IMR-90 (cell line): ENCODE results near the gene GMCL1. TPM values are rescaled to one million over a fixed set of nuclear protein-coding genes. Genes with fewer than 3 reads are reported as not detected.

Source experiments
- ATAC-seq: fragments of 200-7000 bp; cut with Tn5 transposase; 2 replicates; pipeline ENCODE4 v1.9.1; 2020; ENCODE audit warnings: low read depth, mild to moderate bottlenecking, moderate library complexity
- BruUV-seq: library from RNA; stranded (reverse); fragments of 400-500 nt; replicated peaks from 2 replicates; lab custom pipeline; 2021; lab: Mats Ljungman, UMichigan
- CTCF ChIA-PET: fragments of 300-600 bp; formaldehyde crosslinking; extraction: SDS; loops from one replicate; lab custom pipeline; 2021; ENCODE audit warnings: antibody characterized with exemption; lab: Yijun Ruan, JAX
- POLR2A ChIA-PET: fragments of 300-600 bp; sonication (Branson Sonifier 250); formaldehyde crosslinking; loops from one replicate; lab custom pipeline; 2022; ENCODE audit warnings: antibody characterized with exemption; ENCODE audit not compliant: unreplicated experiment; lab: Charles Lee
- DNase-seq: peaks from one replicate; pipeline ENCODE4 v3.0.0; 2013
- H2AFZ ChIP-seq: replicated peaks from 2 replicates; pipeline ENCODE3; 2013; ENCODE audit warnings: low read length, mild to moderate bottlenecking; ENCODE audit not compliant: poor library complexity
- H2AK5ac ChIP-seq: 2 replicates; pipeline ENCODE4 v1.6.1; 2013; ENCODE audit warnings: low read depth, low read length, inconsistent platforms
- H2AK9ac ChIP-seq: replicated peaks from 2 replicates; pipeline ENCODE3; 2013; ENCODE audit warnings: mild to moderate bottlenecking, low read depth, low read length, moderate library complexity; ENCODE audit not compliant: poor library complexity
- H2BK120ac ChIP-seq: 2 replicates; pipeline ENCODE4 v1.6.1; 2013; ENCODE audit warnings: low read depth, low read length, inconsistent platforms
- H2BK15ac ChIP-seq: 3 replicates; pipeline ENCODE4 v1.6.1; 2013; ENCODE audit warnings: low read depth, low read length, inconsistent platforms
- H2BK20ac ChIP-seq: 2 replicates; pipeline ENCODE4 v1.6.1; 2013; ENCODE audit warnings: low read depth, mild to moderate bottlenecking, inconsistent platforms, low read length, moderate library complexity
- H2BK5ac ChIP-seq: 2 replicates; pipeline ENCODE4 v1.6.1; 2013; ENCODE audit warnings: mild to moderate bottlenecking, low read depth, low read length, inconsistent platforms; ENCODE audit not compliant: poor library complexity, severe bottlenecking
- H3K14ac ChIP-seq: replicated peaks from 2 replicates; pipeline ENCODE4 v1.6.1; 2013; ENCODE audit warnings: low read depth, low read length, inconsistent platforms
- H3K18ac ChIP-seq: 2 replicates; pipeline ENCODE4 v1.6.1; 2013; ENCODE audit warnings: low read depth, low read length, control low read depth
- H3K23ac ChIP-seq: 2 replicates; pipeline ENCODE4 v1.6.1; 2013; ENCODE audit warnings: low read depth, low read length, inconsistent platforms
- H3K27ac ChIP-seq: 2 replicates; pipeline ENCODE4 v1.5.1; 2013; ENCODE audit warnings: mild to moderate bottlenecking, control low read depth, low read length; ENCODE audit not compliant: insufficient read depth
- H3K27me3 ChIP-seq: 2 replicates; pipeline ENCODE4 v1.6.1; 2013; ENCODE audit warnings: low read length; ENCODE audit not compliant: control insufficient read depth, insufficient read depth
- H3K36me3 ChIP-seq: 2 replicates; pipeline ENCODE4 v1.6.1; 2013; ENCODE audit warnings: low read length, mixed read lengths; ENCODE audit not compliant: control insufficient read depth, insufficient read depth
- H3K4ac ChIP-seq: 2 replicates; pipeline ENCODE4 v1.6.1; 2013; ENCODE audit warnings: low read depth, low read length, inconsistent platforms
- H3K4me1 ChIP-seq: 2 replicates; pipeline ENCODE4 v1.6.1; 2013; ENCODE audit warnings: low read length, mixed read lengths; ENCODE audit not compliant: control insufficient read depth, insufficient read depth
- H3K4me2 ChIP-seq: 2 replicates; pipeline ENCODE4 v1.6.1; 2013; ENCODE audit warnings: low read depth, mild to moderate bottlenecking, control low read depth, low read length, moderate library complexity
- H3K4me3 ChIP-seq: 2 replicates; pipeline ENCODE4 v1.5.1; 2013; ENCODE audit warnings: low read depth, mild to moderate bottlenecking, control low read depth, low read length, moderate library complexity; ENCODE audit not compliant: insufficient read depth
- H3K56ac ChIP-seq: 2 replicates; pipeline ENCODE4 v1.6.1; 2013; ENCODE audit warnings: low read length, inconsistent platforms; ENCODE audit not compliant: insufficient read depth; ENCODE audit errors: extremely low read depth
- H3K79me1 ChIP-seq, 2 experiments: 2 replicates each; pipeline ENCODE4 v1.6.1; 2013; ENCODE audit warnings: low read length in 2 of 2, inconsistent platforms in 1 of 2, low read depth in 1 of 2
- H3K9ac ChIP-seq: 2 replicates; pipeline ENCODE4 v1.6.1; 2013; ENCODE audit warnings: low read depth, low read length, control low read depth
- H3K9me1 ChIP-seq: 2 replicates; pipeline ENCODE4 v1.6.1; 2013; ENCODE audit warnings: low read length, inconsistent platforms; ENCODE audit not compliant: insufficient read depth
- H3K9me3 ChIP-seq: 2 replicates; pipeline ENCODE4 v1.6.1; 2013; ENCODE audit warnings: low read length; ENCODE audit not compliant: control insufficient read depth, insufficient read depth
- H4K20me1 ChIP-seq: 2 replicates; pipeline ENCODE4 v1.6.1; 2013; ENCODE audit warnings: low read length, inconsistent platforms; ENCODE audit not compliant: insufficient read depth
- H4K5ac ChIP-seq: 2 replicates; pipeline ENCODE4 v1.6.1; 2013; ENCODE audit warnings: mild to moderate bottlenecking, low read depth, low read length, control low read depth
- H4K8ac ChIP-seq, 2 experiments: 2 replicates each; pipeline ENCODE4 v1.6.1; 2013; ENCODE audit warnings: low read depth in 2 of 2, low read length in 2 of 2, control low read depth in 1 of 2, inconsistent platforms in 1 of 2
- H4K91ac ChIP-seq: 2 replicates; pipeline ENCODE4 v1.6.1; 2013; ENCODE audit warnings: low read depth, low read length, inconsistent platforms; ENCODE audit not compliant: insufficient read depth
- FOS ChIP-seq: fragments of 150-350 bp; IDR thresholded peaks from 2 replicates; pipeline ENCODE4 v1.6.1; 2016; ENCODE audit warnings: low read depth, low read length
- MAFK ChIP-seq: IDR thresholded peaks from 2 replicates; pipeline ENCODE4 v1.6.1; 2012; ENCODE audit warnings: low read depth, low read length, improper control_type of control experiment
- POLR2A ChIP-seq: IDR thresholded peaks from 2 replicates; pipeline ENCODE4 v1.6.1; 2012; ENCODE audit warnings: mild to moderate bottlenecking, low read depth, low read length
- RFX5 ChIP-seq: IDR thresholded peaks from 2 replicates; pipeline ENCODE4 v1.8.0; 2012; ENCODE audit warnings: low read depth, mild to moderate bottlenecking, low read length, moderate library complexity
- SMC3 ChIP-seq: fragments of 150-350 bp; IDR thresholded peaks from 2 replicates; pipeline ENCODE4 v1.6.1; 2016; ENCODE audit warnings: low read depth, mild to moderate bottlenecking, antibody characterized with exemption, low read length, moderate library complexity
- WGBS, 2 experiments: methylation state at CpG; one replicate each; pipeline versions ENCODE4 v1.1.5 to v1.1.7; 2013; ENCODE audit warnings: missing lambda C conversion rate in 2 of 2; ENCODE audit not compliant: insufficient read length in 1 of 2; ENCODE audit errors: extremely low coverage in 2 of 2; 5-methylcytosine and 5-hydroxymethylcytosine counted together
- dilution Hi-C: fragments of 300-500 bp; cut with HindIII; formaldehyde crosslinking; loops from one replicate; pipeline ENCODE4 v1.14.3; 2018; ENCODE audit warnings: low sequenced_read_pairs; ENCODE audit not compliant: unreplicated experiment
- in situ Hi-C: fragments of 300-500 bp; cut with MboI; formaldehyde crosslinking; loops from 3 replicates; pipeline ENCODE4 v1.14.3; 2019; ENCODE audit warnings: low sequenced_read_pairs, inconsistent platforms, mixed read lengths
- intact Hi-C: fragments of 100-400 bp; cut with micrococcal nuclease; formaldehyde crosslinking; loops from 2 replicates; pipeline ENCODE4 v1.10.0; 2022
- polyA plus RNA-seq, 3 experiments: library from polyadenylated mRNA; depleted of rRNA; stranded (reverse); fragments of >200 nt; gene quantifications; 2 replicates each; pipeline ENCODE4 v1.2.3, GENCODE V29; 2012; ENCODE audit warnings: low replicate concordance in 1 of 3
- total RNA-seq: library from RNA; depleted of rRNA; stranded (reverse); fragments of >200 nt; gene quantifications from 2 replicates; pipeline ENCODE4 v1.2.3, GENCODE V29; 2012
- TF ChIP-seq, protein P1 (sequence below): fragments of 150-350 bp; IDR thresholded peaks from 2 replicates; pipeline ENCODE4 v1.6.1; 2016; ENCODE audit warnings: low read depth, mild to moderate bottlenecking, low read length, moderate library complexity, borderline replicate concordance
- TF ChIP-seq, protein P2 (sequence below): conservative IDR thresholded peaks from 2 replicates; pipeline ENCODE4 v1.5.1; 2012; ENCODE audit warnings: mild to moderate bottlenecking, low read depth, low read length, improper control_type of control experiment

Gene GMCL1
- total and polyA plus RNA-seq, 2 of the 4 experiments (the other 2 are of a cell fraction) = 2.8 to 3.4 TPM

DNA sequence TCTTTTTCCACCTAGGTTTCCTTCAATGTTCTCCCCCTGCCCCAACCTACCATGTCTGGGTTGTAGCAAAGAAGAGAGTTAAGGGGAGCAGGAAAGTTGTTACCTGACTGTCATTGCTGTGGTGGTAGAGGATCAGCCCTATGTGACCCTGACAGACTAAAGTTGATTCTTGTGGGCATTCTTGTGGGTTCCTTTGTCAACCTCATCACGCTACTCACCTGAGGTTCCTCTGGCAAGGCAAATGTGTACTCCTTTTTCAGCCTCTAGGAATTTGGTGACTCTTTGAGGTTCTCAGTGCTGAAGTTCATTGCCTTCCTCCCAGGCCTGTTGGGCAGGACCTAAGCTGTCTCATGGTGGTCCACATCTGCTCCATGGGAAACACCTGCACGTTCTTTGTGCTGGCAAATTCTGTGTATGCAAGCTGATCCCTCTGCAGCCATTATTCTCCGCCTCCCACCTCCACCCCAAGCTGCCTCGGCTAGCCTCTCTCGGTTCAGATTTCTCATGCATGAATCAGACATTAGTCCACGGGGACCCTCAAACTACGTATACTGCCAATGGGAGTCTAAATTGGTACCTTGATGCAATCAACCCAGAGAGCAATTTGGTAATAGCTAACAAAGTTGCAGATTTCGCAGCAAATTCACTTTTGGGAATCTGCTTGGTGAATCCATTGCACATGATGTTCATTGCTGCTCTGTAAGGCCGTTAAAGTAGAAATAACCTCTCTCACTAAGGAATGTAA lies 1.5 kb upstream of the GMCL1 start:
- H2AK5ac ChIP-seq = peak overlapping the region; percentile 21; the same call in 1 of the 2 replicates
- dilution Hi-C loops = no loop called here
- peak overlapping the region; percentile 44 for H2AK9ac ChIP-seq
- no peaks in the 10 kb centered on the region for H3K9me3 ChIP-seq
- intact Hi-C loops = loop anchor here (5.0 kb wide), 1 partner anchor 1361 kb away; the partner anchor contains the start of genes APLF and FBXO48
- H3K9ac ChIP-seq = no peak overlapping the region
- H3K4me3 ChIP-seq = no peak overlapping the region
- H2BK20ac ChIP-seq = no peak overlapping the region
- TF ChIP-seq, protein P1, sequence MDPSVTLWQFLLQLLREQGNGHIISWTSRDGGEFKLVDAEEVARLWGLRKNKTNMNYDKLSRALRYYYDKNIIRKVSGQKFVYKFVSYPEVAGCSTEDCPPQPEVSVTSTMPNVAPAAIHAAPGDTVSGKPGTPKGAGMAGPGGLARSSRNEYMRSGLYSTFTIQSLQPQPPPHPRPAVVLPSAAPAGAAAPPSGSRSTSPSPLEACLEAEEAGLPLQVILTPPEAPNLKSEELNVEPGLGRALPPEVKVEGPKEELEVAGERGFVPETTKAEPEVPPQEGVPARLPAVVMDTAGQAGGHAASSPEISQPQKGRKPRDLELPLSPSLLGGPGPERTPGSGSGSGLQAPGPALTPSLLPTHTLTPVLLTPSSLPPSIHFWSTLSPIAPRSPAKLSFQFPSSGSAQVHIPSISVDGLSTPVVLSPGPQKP = no peak
- TF ChIP-seq RFX5 (no peak), SMC3 (no peak), FOS (no peak), POLR2A (no peak), MAFK (no peak)
- TF ChIP-seq, protein P2, sequence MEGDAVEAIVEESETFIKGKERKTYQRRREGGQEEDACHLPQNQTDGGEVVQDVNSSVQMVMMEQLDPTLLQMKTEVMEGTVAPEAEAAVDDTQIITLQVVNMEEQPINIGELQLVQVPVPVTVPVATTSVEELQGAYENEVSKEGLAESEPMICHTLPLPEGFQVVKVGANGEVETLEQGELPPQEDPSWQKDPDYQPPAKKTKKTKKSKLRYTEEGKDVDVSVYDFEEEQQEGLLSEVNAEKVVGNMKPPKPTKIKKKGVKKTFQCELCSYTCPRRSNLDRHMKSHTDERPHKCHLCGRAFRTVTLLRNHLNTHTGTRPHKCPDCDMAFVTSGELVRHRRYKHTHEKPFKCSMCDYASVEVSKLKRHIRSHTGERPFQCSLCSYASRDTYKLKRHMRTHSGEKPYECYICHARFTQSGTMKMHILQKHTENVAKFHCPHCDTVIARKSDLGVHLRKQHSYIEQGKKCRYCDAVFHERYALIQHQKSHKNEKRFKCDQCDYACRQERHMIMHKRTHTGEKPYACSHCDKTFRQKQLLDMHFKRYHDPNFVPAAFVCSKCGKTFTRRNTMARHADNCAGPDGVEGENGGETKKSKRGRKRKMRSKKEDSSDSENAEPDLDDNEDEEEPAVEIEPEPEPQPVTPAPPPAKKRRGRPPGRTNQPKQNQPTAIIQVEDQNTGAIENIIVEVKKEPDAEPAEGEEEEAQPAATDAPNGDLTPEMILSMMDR = no peak
- no peak overlapping the region for H3K4ac ChIP-seq
- H2BK15ac ChIP-seq = no peak overlapping the region
- H3K4me1 ChIP-seq = 0 out of 2 replicates have a peak, but pooled peaks cover 2% of the 10 kb centered on the region
- no peak overlapping the region for H3K18ac ChIP-seq
- H3K14ac ChIP-seq = no peak overlapping the region
- H4K5ac ChIP-seq = no peak overlapping the region; the same call in 1 of the 2 replicates
- ChIA-PET POLR2A (no interaction called here), CTCF (interaction anchor here (2.4 kb wide), 1 partner anchor 11 kb away, joined by 10 read pairs; no protein-coding TSS in a partner anchor)
- H3K56ac ChIP-seq = no peak overlapping the region
- peak overlapping the region; percentile 11 to 99 for H4K8ac ChIP-seq
- DNase-seq = no peak
- no peak for ATAC-seq
- H2BK5ac ChIP-seq = no peak overlapping the region
- no peaks in the 10 kb centered on the region for H3K36me3 ChIP-seq
- H3K23ac ChIP-seq = 0 out of 2 replicates have a peak overlapping the region, but pooled peaks have one; percentile 12
- no peak overlapping the region for H4K91ac ChIP-seq
- BruUV-seq = no TSS peak
- no CpG with 5 or more reads among the region's 9 CpGs for WGBS, 2 experiments
- peaks cover 10 to 31% of the 10 kb centered on the region in 2 experiments; a peak in 3 of 4 replicates for H3K79me1 ChIP-seq
- no peaks in the 10 kb centered on the region for H3K27me3 ChIP-seq
- H3K4me2 ChIP-seq = no peak overlapping the region
- in situ Hi-C loops = no loop called here
- H2AFZ ChIP-seq = no peak overlapping the region
- 0 out of 2 replicates have a peak, but pooled peaks cover 6% of the 10 kb centered on the region for H3K9me1 ChIP-seq
- H4K20me1 ChIP-seq = no peaks in the 10 kb centered on the region
- H2BK120ac ChIP-seq = no peak overlapping the region
- H3K27ac ChIP-seq = no peak overlapping the region
